Ascending aorta (tissue), 2 donors: Measurements from ENCODE around the gene DNAJC16. TPM values are rescaled to one million over a fixed set of nuclear protein-coding genes. Genes with fewer than 3 reads are reported as not detected.

Experiments
- DNase-seq, 2 donors: peaks; one replicate each; pipeline ENCODE4 v3.0.0-alpha.2; 2019; ENCODE audit warnings: low spot score in 2 of 2
- H3K27ac ChIP-seq, 2 donors: fragments of 200-600 bp; sonication (generic); one replicate each; pipeline ENCODE4 v1.5.1; 2016 to 2017; ENCODE audit warnings: mild to moderate bottlenecking in 1 of 2
- H3K27me3 ChIP-seq: fragments of 200-600 bp; sonication (generic); one replicate; pipeline ENCODE4 v1.5.1; 2017
- H3K36me3 ChIP-seq, 2 donors: fragments of 200-600 bp; sonication (generic); one replicate each; pipeline ENCODE4 v1.5.1; 2016
- H3K4me1 ChIP-seq, 2 donors: fragments of 200-600 bp; sonication (generic); one replicate each; pipeline ENCODE4 v1.5.1; 2016 to 2017; ENCODE audit warnings: mild to moderate bottlenecking in 1 of 2
- H3K4me3 ChIP-seq, 2 donors: fragments of 200-600 bp; sonication (generic); one replicate each; pipeline ENCODE4 v1.5.1; 2016 to 2017; ENCODE audit warnings: mild to moderate bottlenecking in 1 of 2
- H3K9me3 ChIP-seq, 2 donors: fragments of 200-600 bp; sonication (generic); one replicate each; pipeline ENCODE4 v1.5.1; 2016
- intact Hi-C: fragments of 100-400 bp; cut with DNase I; formaldehyde crosslinking; loops from one replicate; pipeline ENCODE4 v1.15.1; 2023
- total RNA-seq: library from RNA; depleted of rRNA; stranded (reverse); fragments of >200 nt; gene quantifications from one replicate; pipeline ENCODE4 v1.1.0, GENCODE V29; 2016
- TF ChIP-seq, protein P1 (sequence below), 3 experiments: fragments of 200-600 bp in 2 of 3; fragments of 450-650 bp in 1 of 3; sonication (generic) in 2 of 3; IDR thresholded peaks; one replicate each; pipeline ENCODE4 v1.5.1; 2016 to 2019; ENCODE audit warnings: antibody characterized with exemption in 3 of 3, mild to moderate bottlenecking in 1 of 3, moderate library complexity in 1 of 3

Gene DNAJC16
- total RNA-seq, 1 donor from 2014 or later: 11.4 TPM

DNA sequence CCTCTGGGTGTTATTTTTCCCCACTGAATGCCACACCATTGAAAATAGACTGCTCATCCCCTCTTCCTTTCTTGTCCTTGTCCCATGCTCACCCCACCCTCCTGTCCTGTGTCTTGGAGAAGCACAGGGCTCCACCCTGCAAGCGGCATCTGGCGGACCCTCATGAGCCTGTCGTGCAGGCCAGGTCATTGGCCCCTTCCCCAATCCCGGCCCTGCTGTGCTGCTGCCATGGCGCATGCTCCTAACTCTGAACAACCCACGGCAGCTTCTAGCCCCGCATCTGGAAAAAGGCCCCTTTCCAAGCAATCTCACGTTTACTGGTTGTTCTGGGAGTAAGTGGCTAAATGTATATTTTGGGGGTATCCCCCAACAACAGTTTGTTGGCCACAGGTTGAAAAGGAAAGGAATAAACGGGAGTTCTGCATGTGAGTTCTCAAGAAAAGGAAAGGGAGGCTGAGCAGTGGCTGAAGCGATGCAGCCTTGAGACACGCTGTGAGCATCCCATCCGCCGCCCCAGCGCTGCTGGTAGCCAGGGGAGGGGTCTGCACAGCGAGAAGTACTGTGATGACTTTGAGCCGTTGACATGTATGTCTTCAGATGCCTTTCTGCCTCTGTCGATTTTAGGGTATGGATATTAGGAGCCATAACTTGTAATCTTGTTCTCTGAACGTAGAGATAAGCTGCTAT lies 41.9 kb downstream of the DNAJC16 start:
- TF ChIP-seq, protein P1, sequence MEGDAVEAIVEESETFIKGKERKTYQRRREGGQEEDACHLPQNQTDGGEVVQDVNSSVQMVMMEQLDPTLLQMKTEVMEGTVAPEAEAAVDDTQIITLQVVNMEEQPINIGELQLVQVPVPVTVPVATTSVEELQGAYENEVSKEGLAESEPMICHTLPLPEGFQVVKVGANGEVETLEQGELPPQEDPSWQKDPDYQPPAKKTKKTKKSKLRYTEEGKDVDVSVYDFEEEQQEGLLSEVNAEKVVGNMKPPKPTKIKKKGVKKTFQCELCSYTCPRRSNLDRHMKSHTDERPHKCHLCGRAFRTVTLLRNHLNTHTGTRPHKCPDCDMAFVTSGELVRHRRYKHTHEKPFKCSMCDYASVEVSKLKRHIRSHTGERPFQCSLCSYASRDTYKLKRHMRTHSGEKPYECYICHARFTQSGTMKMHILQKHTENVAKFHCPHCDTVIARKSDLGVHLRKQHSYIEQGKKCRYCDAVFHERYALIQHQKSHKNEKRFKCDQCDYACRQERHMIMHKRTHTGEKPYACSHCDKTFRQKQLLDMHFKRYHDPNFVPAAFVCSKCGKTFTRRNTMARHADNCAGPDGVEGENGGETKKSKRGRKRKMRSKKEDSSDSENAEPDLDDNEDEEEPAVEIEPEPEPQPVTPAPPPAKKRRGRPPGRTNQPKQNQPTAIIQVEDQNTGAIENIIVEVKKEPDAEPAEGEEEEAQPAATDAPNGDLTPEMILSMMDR (IDR thresholded peaks at IDR 0.05): no peak
- Histone ChIP-seq H3K4me3 (no peak overlapping the region), H3K36me3 (peaks cover 50 to 59% of the 10 kb centered on the region in 2 donors), H3K9me3 (no peaks in the 10 kb centered on the region), H3K27me3 (no peaks in the 10 kb centered on the region), H3K4me1 (peaks cover 0 to 1% of the 10 kb centered on the region in 2 donors), H3K27ac (no peak overlapping the region)
- intact Hi-C loops: no loop called here
- DNase-seq: no peak

DNA sequence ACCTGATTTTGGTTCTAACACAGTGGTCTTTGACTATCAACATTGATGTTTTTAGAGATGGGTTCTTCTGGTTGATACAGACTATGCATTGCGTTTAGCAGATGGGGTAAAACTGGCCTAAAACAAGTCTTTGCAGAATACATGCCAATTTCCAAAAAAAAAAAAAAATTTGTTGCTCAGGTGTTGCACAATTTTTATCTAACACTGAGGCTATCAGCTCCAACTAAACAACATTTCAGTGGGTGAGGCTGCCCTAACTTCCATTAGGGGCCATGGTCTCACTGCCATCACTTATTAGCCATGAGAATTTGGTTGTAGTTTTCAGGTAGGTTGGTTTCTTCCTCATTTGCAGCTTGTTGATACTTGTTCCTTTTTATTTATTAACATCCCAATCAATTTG lies 44.2 kb downstream of the DNAJC16 start:
- Histone ChIP-seq H3K9me3 (no peaks in the 10 kb centered on the region), H3K27ac (no peak overlapping the region), H3K36me3 (peaks cover 34 to 36% of the 10 kb centered on the region in 2 donors), H3K27me3 (no peaks in the 10 kb centered on the region), H3K4me1 (peaks cover 0 to 3% of the 10 kb centered on the region in 2 donors), H3K4me3 (no peak overlapping the region)
- TF ChIP-seq, protein P1 (IDR thresholded peaks at IDR 0.05): no peak
- intact Hi-C loops: no loop called here
- DNase-seq: no peak

DNA sequence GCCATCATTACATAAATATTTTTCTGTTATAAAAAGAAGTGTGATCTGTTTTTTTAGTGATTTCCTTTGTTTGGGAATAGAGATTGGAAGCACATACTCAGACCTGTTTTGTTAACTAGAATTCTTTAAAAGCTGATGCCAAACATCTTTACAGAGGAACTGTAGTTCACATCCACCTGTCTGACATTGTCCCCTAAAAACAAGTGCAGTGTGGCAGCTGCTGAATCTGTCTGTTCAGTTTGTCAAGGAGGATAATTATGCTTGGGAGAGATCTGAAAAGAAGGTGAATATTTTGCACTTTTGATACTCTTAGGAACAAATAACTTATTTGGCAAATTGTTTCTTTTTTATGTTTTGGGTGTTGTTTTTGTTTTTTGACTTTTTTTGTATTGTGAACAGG lies 44.6 kb downstream of the DNAJC16 start:
- TF ChIP-seq, protein P1 (IDR thresholded peaks at IDR 0.05): no peak
- DNase-seq: no peak

DNA sequence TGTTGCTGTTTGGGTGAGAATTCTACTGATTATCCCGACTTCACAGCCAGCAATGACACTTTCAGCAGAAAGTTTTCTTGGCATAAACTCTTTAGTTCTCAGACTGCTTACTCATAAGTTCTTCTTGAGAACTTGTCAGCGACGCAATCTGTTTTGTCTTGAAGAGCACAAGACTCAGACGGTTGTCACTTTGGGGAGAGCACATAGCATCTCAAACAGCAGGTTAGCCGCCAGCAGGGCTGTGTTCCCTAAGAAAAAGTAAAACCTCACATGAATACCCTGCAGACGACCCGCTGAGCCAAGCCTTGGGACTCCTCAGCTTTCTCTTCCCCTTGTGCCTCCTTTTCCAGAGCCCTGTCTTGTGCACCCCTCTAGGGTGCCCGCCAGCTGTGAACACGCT lies 46.8 kb downstream of the DNAJC16 start:
- peaks cover 0 to 3% of the 10 kb centered on the region in 2 donors for H3K4me1 ChIP-seq
- TF ChIP-seq, protein P1 (IDR thresholded peaks at IDR 0.05): no peak
- H3K27me3 ChIP-seq: no peaks in the 10 kb centered on the region
- H3K27ac ChIP-seq: peak overlapping the region in 1 of 2 donors; percentile 27
- intact Hi-C loops: no loop called here
- no peak overlapping the region for H3K4me3 ChIP-seq
- H3K9me3 ChIP-seq: no peaks in the 10 kb centered on the region
- no peak for DNase-seq
- peaks cover 8 to 10% of the 10 kb centered on the region in 2 donors for H3K36me3 ChIP-seq

More for the DNA sequence above, 44.6 kb downstream of the DNAJC16 start:
- Histone ChIP-seq H3K36me3 (peaks cover 30 to 32% of the 10 kb centered on the region in 2 donors), H3K4me1 (peaks cover 0 to 3% of the 10 kb centered on the region in 2 donors), H3K27me3 (no peaks in the 10 kb centered on the region), H3K9me3 (no peaks in the 10 kb centered on the region), H3K27ac (no peak overlapping the region), H3K4me3 (no peak overlapping the region)
- intact Hi-C loops: no loop called here

DNA sequence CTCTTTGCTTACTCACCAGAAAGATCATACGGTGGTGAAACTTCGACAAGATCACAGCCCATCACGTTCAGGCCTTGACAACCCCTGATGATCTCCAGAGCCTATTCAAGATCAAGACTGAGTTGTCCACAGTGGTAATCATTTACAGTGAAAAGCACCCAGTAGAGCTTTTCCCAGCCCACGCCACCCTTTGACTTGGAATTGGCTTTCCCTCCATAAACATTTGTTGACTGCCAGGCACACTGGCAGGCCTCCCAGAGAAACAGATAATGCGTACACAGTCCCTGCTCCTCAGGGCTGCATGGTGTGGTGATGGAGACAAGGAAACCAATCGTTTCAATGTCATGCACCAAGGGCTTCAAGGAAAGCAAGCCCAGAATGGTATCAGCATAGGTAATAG lies 48.1 kb downstream of the DNAJC16 start:
- Histone ChIP-seq H3K27me3 (no peaks in the 10 kb centered on the region), H3K4me1 (peaks cover 0 to 3% of the 10 kb centered on the region in 2 donors), H3K9me3 (no peaks in the 10 kb centered on the region), H3K4me3 (no peak overlapping the region), H3K36me3 (peaks cover 0 to 1% of the 10 kb centered on the region in 2 donors), H3K27ac (no peak overlapping the region)
- no peak for DNase-seq
- intact Hi-C loops: no loop called here
- TF ChIP-seq, protein P1 (IDR thresholded peaks at IDR 0.05): no peak
